ENCODE results near the gene EMILIN3. TPM values are rescaled to one million over a fixed set of nuclear protein-coding genes. Genes with fewer than 3 reads are reported as not detected.

Gene EMILIN3
- total RNA-seq, 5 donors from 2014 or later (not counting 1 experiment from before 2014, with no cell fraction given), result not detected

Other genes with a start within 250 kb of the EMILIN3 start
- 100 to 1,000 TPM; 390 to 589 (median 444) TPM for gene PLCG1, start 229.3 kb downstream of the EMILIN3 start, total RNA-seq
- 10 to 100 TPM in 3 of 5 donors, 1 to 10 TPM in 2; 7.0 to 11.1 (median 10.5) TPM for gene ZHX3, start 49.1 kb downstream of the EMILIN3 start, total RNA-seq
- gene LPIN3, start 26.0 kb downstream of the EMILIN3 start, total RNA-seq, result under 1 TPM; 0.16 to 0.80 (median 0.46) TPM

Data from T-cell (primary cell).